Mucosa of descending colon (tissue), 3 donors: Measurements from ENCODE around the gene PTPRQ. TPM values are rescaled to one million over a fixed set of nuclear protein-coding genes. Genes with fewer than 3 reads are reported as not detected.

Experiments used
- ATAC-seq: fragments of 200-7000 bp; cut with Tn5 transposase; one replicate; pipeline ENCODE4 v1.9.1; 2020; ENCODE audit warnings: mild to moderate bottlenecking, moderate library complexity
- DNase-seq, 3 donors: peaks; one replicate each; pipeline ENCODE4 v3.0.0-alpha.2; 2020
- H3K36me3 ChIP-seq: fragments of 200-600 bp; one replicate; pipeline ENCODE4 v1.8.0; 2021; ENCODE audit warnings: low read depth, mild to moderate bottlenecking
- H3K4me1 ChIP-seq: fragments of 200-600 bp; one replicate; pipeline ENCODE4 v1.8.0; 2021; ENCODE audit warnings: low read depth, mild to moderate bottlenecking
- H3K4me3 ChIP-seq: fragments of 200-600 bp; one replicate; pipeline ENCODE4 v1.8.0; 2021; ENCODE audit warnings: mild to moderate bottlenecking
- H3K9me3 ChIP-seq: fragments of 200-600 bp; one replicate; pipeline ENCODE4 v1.8.0; 2021; ENCODE audit warnings: mild to moderate bottlenecking
- CTCF ChIP-seq: fragments of 200-600 bp; IDR thresholded peaks from one replicate; pipeline ENCODE4 v1.8.0; 2022; ENCODE audit warnings: antibody characterized with exemption, mild to moderate bottlenecking
- intact Hi-C, 2 donors: fragments of 100-400 bp; cut with DNase I in 1 of 2; cut with micrococcal nuclease in 1 of 2; formaldehyde crosslinking; loops; one replicate each; pipeline versions ENCODE4 v1.11.0 to v1.11.1; 2022; cut with DNase I, micrococcal nuclease
- total RNA-seq, 3 donors: library from RNA; stranded (reverse); fragmentation: NEBNext Ultra II Directional in 2 of 3; extraction: Animal tissue kit (Norgen Biotek cat#: 25700) in 2 of 3; gene quantifications; one replicate each; pipeline versions ENCODE4 v1.2.1 to v1.2.4, GENCODE V29; 2021 to 2023
- donor health status: DM: no; HTN: no; CAD: no; lungs with moderate emphysema.
- donor health status: DM: no; HTN: no; CAD: no.
- donor health status: DM: no; HTN: yes; CAD: no.

The PTPRQ gene
- total RNA-seq, 3 donors from 2014 or later: 0.16 TPM; not detected in 2

DNA sequence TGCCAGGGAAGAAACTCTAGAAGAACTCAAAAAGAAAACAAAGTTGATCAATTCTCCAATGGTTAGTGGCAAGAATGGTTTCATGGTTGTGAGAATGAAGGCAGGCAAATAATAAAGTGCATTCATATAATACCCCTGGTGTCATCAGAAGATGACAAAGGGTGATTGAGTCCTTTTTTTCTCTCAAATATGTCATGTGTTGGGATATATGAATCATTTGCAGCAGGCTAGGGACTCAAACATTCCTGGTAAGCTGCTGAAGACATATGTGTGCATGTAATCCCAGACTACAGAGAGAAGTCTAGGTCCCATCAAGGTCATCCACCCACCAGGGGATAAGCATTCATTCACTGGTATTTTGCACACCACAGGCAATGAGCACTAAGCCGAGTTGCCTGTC is 181.0 kb downstream of the PTPRQ start:
- Histone ChIP-seq H3K4me1 (no peaks in the 10 kb centered on the region), H3K4me3 (no peak overlapping the region), H3K9me3 (no peaks in the 10 kb centered on the region), H3K36me3 (no peaks in the 10 kb centered on the region)
- intact Hi-C loops: no loop called here
- no peak for TF ChIP-seq CTCF
- no peak for ATAC-seq
- DNase-seq: no peak

DNA sequence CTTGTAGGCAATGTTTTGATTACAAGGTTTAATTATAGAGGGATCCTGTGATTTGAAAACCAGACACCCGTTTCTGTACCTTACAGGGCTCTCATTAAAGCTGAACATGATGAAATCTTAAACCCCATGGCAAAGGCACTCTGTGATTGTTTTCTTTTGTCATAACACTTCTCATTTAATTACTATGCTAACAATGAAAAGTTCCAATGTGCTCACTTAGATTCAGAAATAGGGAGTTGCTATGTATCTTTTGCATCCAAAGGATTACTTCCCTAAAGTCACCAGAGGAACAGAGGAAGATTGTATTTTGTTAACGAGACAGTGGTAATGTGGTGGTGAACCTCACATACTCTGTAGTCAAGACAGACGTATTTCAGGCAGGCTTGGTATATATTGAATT is 181.9 kb downstream of the PTPRQ start:
- Histone ChIP-seq H3K36me3 (no peaks in the 10 kb centered on the region), H3K4me1 (no peaks in the 10 kb centered on the region), H3K9me3 (no peaks in the 10 kb centered on the region), H3K4me3 (no peak overlapping the region)
- no peak for ATAC-seq
- no peak for DNase-seq
- intact Hi-C loops: no loop called here
- TF ChIP-seq CTCF: no peak

- Histone ChIP-seq H3K36me3 (no peaks in the 10 kb centered on the region), H3K4me1 (no peaks in the 10 kb centered on the region), H3K4me3 (no peak overlapping the region), H3K9me3 (no peaks in the 10 kb centered on the region)
- TF ChIP-seq CTCF: no peak
- intact Hi-C loops: no loop called here
- no peak for ATAC-seq
- DNase-seq: no peak
Measured at GRCh38 chr12:80627782-80628181, 183.7 kb downstream of the PTPRQ start.

GRCh38 chr12:80632835-80633234 is 188.8 kb downstream of the PTPRQ start:
- intact Hi-C loops: no loop called here
- Histone ChIP-seq H3K9me3 (no peaks in the 10 kb centered on the region), H3K4me1 (no peaks in the 10 kb centered on the region), H3K36me3 (no peaks in the 10 kb centered on the region), H3K4me3 (no peak overlapping the region)
- TF ChIP-seq CTCF: no peak
- ATAC-seq (no peak), DNase-seq (no peak)

- Histone ChIP-seq H3K9me3 (no peaks in the 10 kb centered on the region), H3K4me3 (no peak overlapping the region), H3K36me3 (no peaks in the 10 kb centered on the region), H3K4me1 (no peaks in the 10 kb centered on the region)
- intact Hi-C loops: no loop called here
- ATAC-seq: no peak
- no peak for DNase-seq
- TF ChIP-seq CTCF: no peak
Measured at GRCh38 chr12:80634903-80635302, 190.9 kb downstream of the PTPRQ start.

GRCh38 chr12:80636832-80637231 is 192.8 kb downstream of the PTPRQ start:
- no peak overlapping the region for H3K4me3 ChIP-seq
- H3K36me3 ChIP-seq: no peaks in the 10 kb centered on the region
- H3K4me1 ChIP-seq: no peaks in the 10 kb centered on the region
- no peaks in the 10 kb centered on the region for H3K9me3 ChIP-seq
- ATAC-seq (no peak), DNase-seq (no peak)
- intact Hi-C loops: no loop called here
- no peak for TF ChIP-seq CTCF
